Vein endothelial cell (primary cell): ENCODE results near the gene C6orf15. TPM values are rescaled to one million over a fixed set of nuclear protein-coding genes. Genes with fewer than 3 reads are reported as not detected.

Experiments
- small RNA-seq: library from RNA; depleted of rRNA; stranded (forward); fragments of <200 nt; gene quantifications from one replicate; pipeline ENCODE3, GENCODE V24; 2012
- total RNA-seq: library from RNA; depleted of rRNA; stranded (reverse); fragments of >200 nt; gene quantifications from 2 replicates; pipeline ENCODE4 v1.2.3, GENCODE V29; 2012

C6orf15 gene
- 0.33 TPM in 1 of 2 replicates, not detected in the other for total RNA-seq

DNA sequence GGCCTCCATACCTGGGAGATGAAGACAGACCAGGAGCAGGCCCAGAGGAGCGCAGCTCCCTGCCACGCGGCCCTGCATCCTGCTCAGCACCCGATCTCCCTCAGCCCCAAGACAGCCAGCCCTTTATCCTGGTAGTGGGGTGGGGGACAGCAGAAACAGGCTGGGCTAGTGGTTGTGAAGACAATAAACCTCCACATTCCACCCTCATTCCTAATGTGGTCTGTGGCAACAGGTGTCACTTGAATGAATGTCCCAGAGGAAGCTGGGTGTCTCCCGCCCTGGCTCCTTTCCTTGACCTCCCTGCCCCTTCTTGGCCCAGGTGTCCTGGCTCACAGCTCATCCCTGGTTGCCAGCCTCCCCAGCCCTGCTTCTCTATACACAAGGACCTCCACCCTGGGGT lies at the start of gene C6orf15:
C6orf15 (minus strand) TSS at position 98 of the 400 bp plus-strand sequence; CDS start at position 78, 20 bp downstream.

DNA sequence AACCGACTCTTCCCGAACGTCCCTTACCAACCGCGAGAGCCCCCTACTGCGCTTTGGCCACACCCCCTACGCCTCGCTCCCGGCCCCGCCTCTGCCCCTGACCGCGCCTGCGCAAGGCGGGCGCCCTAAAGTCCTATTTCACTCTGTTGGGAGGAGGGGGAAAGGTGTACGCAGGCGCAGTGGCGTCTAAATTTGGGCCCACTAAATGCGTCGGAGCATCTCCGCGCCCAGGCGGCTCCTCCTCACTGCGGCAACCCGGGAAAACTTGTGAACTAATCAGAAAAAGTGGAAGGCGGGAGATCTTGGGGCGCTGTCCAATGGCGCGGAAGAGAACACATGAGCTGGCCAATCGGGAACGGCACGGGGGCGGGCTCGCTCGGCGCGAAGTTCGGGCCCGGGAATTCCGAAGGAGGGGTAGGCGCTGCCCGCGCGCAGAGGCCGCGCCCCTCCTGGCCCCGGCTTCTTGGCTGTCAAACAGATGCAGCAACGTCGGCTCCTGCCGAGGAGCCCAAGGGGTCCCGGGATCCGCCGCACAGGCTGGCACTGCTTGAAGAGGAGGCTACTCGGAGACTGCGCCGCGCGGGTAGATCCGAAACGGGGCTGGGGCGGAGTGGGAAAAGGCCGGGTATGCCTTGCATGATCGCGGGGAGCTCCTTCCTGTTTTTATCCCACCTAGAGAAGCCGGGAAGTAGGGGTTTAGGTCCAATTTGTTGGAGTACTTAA lies 45.9 kb upstream of the C6orf15 start, which contains the start of gene TCF19:
TCF19 (plus strand) TSS at position 450 of the 723 bp plus-strand sequence. CDS start 881 bp downstream, outside the sequence.

DNA sequence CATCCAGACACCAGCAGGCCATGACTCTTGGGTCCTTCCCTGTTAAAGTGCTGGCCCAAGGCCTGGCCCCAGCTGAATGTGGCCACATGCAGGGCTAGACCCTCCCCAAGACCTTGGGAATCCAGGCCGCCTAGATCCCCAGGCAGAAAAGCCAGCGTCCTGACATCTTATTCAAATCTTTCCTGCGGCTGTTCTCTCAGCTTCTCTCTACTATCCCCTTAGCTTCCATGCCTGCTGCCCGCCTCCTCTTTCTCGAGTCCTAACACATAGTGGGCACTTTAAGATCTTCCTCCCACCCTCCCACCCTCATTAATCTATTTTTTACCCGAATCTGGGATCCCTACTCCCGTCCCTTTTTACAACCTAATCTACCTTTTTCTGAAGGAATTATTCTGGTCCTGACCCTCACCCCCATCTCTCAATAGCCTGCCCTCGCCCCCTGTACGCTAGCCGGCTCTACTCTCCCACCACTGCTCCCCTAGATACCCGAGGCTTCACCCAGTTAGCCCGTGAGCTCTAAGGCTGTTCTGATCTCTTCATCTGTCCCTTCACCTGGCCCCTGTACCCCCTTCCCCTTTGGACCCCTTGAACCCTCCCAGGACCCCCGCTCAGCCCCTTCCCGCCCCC lies 45.3 kb upstream of the C6orf15 start, which contains the start of gene CCHCR1:
CCHCR1 (minus strand) TSS at position 290 of the 627 bp plus-strand sequence; CDS start at position 88, 202 bp downstream.

DNA sequence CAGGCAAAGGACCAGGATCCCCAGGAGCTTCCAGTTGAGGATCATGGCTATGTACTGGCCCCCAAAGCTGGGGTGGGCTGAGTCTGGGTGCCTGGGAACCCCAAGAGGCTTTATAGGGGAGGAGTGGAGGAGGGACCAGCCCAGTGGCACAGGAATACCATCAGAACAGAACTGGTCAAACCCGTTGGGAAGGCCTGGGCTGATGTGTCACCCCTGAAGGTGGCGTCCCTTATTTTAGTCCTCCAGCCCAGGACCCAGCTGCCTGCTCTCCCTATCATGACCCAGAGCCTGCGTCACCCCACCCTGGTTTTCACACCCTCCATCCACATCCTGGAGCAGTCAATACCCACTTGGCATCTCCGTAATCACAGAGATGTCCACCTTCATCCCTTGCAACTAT lies 26.6 kb upstream of the C6orf15 start, which contains the start of gene PSORS1C2:
PSORS1C2 (minus strand) TSS at position 85 of the 400 bp plus-strand sequence; CDS start at position 45, 40 bp downstream.

DNA sequence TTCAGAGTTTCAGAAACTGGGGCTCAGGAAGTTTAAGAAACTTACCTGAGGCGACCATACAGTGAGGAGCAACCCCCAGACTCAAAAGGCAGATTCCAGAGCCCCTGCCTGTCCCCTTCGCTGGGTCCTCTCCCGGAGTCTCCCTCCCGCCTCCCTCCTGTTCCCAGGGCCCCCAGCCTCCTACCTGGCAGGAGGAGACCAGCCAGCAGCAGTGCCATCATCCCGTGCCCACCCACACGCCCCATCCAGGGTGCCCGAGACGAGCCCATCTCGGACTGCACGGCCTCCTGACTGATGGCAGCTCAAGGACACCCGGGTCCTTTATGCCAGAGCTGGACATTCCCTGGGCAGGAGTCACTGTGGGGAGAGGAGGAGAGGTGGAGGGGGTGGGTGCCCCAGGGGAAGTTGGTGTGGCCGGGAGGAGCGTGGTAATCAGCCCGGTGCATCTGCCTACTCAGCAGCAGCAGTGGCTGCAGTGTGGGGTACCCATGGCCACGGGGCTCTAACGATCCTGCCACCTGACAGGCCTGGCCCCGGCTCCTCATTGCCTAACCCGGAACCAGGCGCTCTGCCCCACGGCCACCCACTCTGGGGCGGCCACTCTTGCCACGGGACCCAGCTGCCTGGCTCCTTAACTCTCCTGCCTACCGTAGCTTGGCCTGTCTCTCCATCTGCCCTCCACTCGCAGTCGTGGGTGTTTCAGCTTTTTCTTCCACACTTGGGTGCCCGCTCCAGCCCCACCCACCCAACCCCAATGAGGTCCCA lies 8.0 kb upstream of the C6orf15 start, which contains the start of gene CDSN:
CDSN (minus strand) TSS at position 296 of the 765 bp plus-strand sequence; CDS start at position 269, 27 bp downstream.

DNA sequence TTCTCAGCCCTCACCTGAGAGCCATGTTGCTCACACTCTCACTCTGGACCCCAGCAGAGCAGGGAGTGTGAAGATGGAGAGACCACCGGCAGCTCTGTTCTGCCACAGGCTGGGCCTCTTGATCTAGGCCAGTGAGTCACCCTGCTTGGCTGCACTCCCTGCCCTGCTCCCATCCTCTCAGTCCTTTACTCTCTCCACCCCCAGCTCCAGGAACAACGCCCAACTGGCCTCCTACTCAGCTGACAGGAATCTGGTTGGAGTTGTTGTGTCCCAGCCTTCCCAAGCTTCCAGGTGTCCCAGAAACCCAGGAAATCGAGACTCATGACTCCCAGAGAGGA lies 2.1 kb upstream of the C6orf15 start, which contains the start of gene PSORS1C1:
PSORS1C1 (plus strand) TSS at position 260 of the 338 bp plus-strand sequence. CDS start 14,833 bp downstream, outside the sequence.

Small RNA genes lying within 50 kb of the gene (small RNA-seq; reads per million reads assigned to genes)
- gene POLR2LP1: not detected
- not detected for gene RNU6-1133P

Other genes with a start within 250 kb of the C6orf15 start
- gene DDR1, start 228.1 kb downstream of the C6orf15 start, total RNA-seq: 3.6 and 11.1 TPM in 2 replicates
- gene GTF2H4, start 204.4 kb downstream of the C6orf15 start, total RNA-seq: 18.1 and 19.3 TPM in 2 replicates
- 14.4 and 24.2 TPM in 2 replicates for gene VARS2, start 198.3 kb downstream of the C6orf15 start, total RNA-seq
- not detected in 2 replicates for gene SFTA2, start 180.4 kb downstream of the C6orf15 start, total RNA-seq
- not detected in 2 replicates for gene MUCL3, start 171.6 kb downstream of the C6orf15 start, total RNA-seq
- gene MUC21, start 128.9 kb downstream of the C6orf15 start, total RNA-seq: not detected in 2 replicates
- not detected in 2 replicates for gene MUC22, start 102.1 kb downstream of the C6orf15 start, total RNA-seq
- 4.0 and 8.5 TPM in 2 replicates for gene PSORS1C1, start 2.2 kb upstream of the C6orf15 start, total RNA-seq
- under 0.01 TPM in 1 of 2 replicates, not detected in the other for gene CDSN, start 7.9 kb upstream of the C6orf15 start, total RNA-seq
- gene PSORS1C2, start 26.5 kb upstream of the C6orf15 start, total RNA-seq: not detected in 2 replicates
- 9.6 and 13.4 TPM in 2 replicates for gene CCHCR1, start 45.2 kb upstream of the C6orf15 start, total RNA-seq
- 10.8 and 19.0 TPM in 2 replicates for gene TCF19, start 46.0 kb upstream of the C6orf15 start, total RNA-seq
- gene POU5F1, start 58.1 kb upstream of the C6orf15 start, total RNA-seq: not detected in 2 replicates
- gene HLA-C, start 159.5 kb upstream of the C6orf15 start, total RNA-seq: 49.3 and 67.3 TPM in 2 replicates
- gene HLA-B, start 244.6 kb upstream of the C6orf15 start, total RNA-seq: 74.5 and 143 TPM in 2 replicates